ENCODE data around the gene PLXNA2. TPM values are rescaled to one million over a fixed set of nuclear protein-coding genes. Genes with fewer than 3 reads are reported as not detected.

Gene PLXNA2
- polyA plus RNA-seq, 3 donors, result 14.8 to 21.2 (median 16.4) TPM

DNA sequence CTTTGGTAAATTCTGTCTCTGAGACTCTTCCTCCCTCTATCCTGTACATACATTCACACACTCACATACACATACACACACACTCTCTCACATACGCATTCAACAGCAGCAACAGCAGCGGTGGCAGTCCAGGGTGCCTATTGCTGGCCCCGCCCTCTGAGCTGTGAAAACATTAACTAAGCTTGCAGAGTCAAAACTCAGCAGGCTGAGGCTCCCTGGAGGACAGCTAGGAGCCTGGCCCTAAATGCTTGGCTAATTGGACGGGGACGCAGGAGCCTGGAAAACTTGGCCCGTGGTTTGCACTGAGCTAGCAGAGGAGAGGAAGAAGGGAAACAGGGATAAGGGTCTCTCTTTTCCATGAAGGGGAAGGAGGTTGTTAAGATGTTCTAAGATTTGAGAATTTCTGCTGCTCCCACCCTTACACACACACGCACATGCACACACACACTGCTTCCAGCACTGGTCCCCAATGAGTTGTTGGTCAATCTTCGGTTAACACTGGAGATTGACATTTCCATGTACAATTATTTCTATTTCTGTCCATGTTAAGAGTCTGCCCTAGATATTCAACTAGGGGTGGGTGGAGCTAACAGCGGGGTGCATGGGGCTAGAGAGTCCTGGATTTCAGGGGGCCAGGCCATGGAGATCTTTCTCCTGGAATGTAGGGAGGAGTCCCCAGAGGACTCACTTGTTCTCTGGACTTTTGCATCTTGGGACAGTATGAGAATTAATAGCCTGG, 94.2 kb downstream of the PLXNA2 start:
- DNase-seq, result peak; percentile 58

DNA sequence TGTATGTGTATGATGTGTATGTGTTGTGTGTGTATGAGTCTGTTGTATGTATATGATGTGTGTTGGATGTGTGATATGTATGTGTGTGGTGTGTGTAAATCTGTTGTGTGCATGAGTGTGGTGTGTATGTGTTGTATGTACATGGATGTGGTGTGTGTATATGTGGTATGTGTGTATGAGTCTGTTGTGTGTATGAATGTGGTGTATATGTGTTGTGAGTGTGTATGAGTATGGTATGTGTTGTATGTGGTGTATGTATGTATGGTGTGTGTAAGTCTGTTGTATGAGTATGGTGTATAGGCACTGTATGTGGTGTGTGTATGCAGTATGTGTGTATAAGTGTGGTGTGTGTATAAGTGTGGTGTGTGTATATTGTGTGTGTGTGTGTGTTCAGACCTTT, 95.0 kb downstream of the PLXNA2 start:
- no peak for DNase-seq

DNA sequence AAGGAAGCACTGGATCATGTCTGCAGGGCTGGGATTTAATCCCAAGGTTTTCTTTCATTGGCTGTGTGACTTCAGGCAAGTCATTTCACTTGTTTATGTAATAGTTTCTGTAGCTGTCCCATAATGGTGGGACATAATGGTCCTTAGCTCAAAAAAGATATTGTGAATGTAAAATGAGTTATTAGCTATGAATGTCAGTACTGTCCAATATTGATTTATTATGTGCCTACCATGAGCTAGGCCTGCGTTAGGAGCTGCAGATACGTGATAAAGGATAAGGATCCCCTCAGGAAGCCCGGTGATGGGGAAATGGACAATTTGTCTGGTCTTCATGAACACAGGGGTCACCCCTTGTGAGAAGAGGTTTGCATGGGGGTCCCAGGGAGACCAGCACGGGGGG, 95.8 kb downstream of the PLXNA2 start:
- no peak for DNase-seq

DNA sequence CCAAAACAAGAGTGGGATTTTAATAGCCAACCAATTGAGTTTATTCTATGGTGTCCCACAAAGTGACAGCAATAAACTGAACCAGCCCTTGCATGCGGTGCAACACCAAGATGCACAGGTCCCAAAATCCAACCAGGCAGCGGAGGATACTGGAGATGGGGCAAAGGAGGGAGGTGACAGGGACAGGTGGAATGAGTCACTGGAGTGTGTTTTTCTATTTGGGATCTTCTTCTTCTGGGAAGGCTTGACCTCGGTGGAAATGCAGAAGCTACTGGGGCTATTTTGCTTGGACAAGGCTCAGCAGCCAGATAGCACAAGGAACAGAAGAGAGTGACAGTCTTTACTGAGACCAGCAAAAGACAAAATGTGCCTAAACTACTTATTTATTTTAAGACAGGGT, 97.5 kb downstream of the PLXNA2 start:
- no peak for DNase-seq

DNA sequence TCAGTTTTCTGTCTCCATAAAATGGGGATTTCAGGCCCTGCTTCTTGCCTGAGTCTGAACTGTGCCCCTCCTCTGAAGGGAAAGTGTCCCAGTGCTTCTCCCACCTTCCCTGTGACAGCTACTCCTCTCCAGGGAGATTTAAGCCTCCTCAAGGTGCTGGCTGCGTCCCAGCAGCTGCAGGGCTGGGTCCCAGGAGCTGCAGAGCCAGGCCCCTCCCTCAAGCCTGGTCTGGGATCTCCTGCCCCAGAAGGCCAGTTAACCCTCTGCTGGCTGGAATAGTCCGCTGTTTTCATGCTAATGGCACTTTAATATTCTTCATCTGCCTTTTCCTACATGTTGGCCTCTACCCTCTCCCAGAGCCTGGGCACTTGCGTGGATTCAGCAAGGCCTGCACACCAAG, 99.0 kb downstream of the PLXNA2 start:
- DNase-seq, result no peak

DNA sequence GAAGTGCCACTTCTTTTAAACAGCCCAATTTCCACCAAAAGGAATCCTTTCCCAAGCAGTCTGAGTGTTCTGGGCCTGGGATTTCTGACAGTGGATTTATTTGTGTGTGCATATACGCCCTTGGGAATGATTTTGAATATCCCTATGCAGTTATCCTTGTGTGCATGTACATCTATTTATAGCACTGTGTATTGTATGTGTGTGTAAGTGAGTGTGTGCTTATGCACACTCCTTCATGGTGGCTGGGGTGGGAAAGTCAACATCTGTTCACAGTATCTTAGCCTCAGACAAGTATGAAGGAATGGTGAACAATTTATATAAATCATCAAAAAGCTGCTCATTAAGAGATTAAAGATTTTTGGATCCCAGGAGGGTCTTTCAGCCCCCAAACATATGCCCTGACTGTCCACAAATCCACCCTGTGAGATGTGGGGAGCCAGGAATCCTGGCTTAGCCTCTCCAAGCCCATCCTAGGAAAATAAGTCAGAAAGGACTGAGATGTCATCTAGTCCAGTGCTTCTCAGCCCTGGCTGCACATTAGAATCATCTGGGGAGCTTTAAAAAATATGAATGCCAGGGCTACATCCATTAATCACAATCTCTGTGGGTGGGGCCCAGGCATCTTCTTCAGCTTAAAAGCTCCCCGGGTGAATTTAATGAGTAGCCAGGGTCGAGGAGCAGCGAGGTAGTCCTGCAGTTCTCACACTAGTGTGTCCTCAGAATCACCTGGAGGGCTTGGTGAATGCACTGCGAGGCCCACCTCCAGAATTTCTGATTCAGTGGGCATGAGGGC, 101.4 kb downstream of the PLXNA2 start:
- no peak for DNase-seq

DNA sequence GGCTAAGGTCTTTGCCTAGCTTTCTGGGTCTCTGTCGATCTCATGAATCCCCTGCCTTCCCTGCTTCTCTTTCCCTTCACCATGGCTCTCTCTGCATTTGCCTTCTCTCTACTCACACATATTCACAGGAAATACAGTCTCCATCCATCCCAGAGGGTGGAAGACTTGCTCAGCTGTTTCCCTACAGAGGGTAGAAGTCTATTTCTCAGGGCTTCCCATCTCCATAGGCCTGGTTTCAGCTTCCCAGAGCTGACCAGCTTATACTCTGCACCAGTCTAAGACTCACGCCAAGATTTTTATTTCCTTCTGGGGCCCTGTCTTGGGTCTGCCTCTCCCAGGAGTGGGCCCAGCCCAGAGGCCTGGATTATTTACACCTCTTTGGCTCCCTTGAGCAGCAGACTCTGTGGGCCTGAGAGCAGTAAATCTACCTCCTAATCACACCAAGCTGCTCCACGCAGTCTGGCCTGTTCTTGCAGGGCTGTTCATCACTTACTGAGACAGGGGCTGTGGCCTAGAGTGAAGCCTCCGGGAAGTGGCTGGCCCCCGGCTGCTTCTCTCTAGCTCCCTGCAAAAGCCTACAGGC, 102.5 kb downstream of the PLXNA2 start:
- DNase-seq, result peak; percentile 86

DNA sequence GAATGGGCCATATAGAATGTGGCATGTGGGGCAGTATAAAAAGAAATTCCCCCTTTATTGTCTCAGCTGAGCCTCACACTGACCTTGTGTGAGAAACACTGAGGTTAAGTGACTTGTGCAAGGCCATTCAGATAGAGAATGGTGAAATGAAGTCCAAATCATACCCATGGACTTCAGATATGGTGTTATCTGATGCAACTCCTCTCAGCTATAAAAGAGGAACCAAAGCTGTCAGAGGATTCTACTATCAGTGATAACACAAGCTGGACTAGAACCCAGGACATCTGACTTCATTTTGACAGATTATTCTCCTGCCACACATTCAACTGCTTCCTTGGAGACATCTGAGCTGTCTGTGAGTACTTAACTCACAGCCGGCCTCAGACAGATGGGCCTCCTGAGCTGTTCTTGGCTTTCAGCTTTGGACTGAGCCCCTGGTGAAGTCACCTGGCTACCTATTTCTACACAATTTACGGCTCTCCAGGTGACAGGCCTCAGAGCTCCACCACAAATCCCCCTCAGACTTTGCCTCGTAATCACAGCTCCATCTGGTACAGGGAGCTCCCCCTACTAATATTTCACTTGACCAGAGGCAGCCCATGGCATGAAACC, 104.6 kb downstream of the PLXNA2 start:
- DNase-seq, result no peak

DNA sequence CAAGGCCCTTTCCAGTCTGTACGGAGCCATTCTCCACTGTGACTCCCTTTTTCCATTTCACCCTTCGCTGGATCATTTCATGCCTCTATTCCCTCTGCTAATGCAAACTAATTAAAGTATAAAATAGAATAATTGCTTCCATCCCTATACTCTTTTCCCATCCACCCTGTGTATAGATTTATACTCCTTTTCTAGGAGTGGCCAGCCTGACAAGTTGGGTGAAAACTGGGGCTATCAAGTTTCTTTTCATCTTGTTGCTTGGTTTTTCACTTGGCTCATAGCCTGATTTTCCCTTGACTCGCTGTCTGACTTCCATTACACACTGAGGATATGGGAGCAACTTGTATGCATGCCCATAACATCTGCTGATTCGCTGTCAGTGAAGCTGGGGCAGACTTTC, 107.0 kb downstream of the PLXNA2 start:
- peak; percentile 79 for DNase-seq

DNA sequence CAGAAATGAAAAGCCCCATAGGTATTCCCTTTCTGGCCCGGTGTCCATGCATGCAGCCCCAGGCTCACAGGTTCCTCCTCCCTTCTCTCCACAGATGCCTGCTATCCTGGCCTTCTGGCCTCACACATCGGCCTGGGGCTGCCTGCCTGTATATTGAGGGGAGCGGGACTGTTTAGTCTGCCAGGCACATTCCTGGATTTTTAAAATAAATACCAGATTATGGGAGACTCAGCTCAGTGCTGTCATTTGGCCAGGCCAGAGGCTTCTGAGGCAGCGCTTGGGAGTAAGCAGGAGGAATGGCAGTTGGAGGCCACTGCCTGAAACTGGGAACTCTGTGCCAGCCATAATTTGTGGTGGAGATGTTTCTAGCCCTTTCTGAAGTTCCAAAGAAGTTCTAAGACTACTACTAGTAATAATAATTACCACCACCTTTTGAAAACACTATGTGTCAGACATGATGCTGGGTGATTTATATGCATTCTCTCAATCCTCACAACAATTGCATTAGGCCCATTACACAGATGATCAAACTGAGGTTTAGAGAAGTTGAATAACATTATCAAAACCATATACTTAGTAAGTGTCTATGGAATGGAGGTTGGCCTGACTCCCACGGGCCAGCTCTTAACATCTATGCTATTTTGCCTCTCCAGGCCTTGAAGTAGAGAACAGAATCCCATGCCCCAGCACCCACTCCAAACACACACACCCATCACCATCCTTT, 107.6 kb downstream of the PLXNA2 start:
- no peak for DNase-seq

DNA sequence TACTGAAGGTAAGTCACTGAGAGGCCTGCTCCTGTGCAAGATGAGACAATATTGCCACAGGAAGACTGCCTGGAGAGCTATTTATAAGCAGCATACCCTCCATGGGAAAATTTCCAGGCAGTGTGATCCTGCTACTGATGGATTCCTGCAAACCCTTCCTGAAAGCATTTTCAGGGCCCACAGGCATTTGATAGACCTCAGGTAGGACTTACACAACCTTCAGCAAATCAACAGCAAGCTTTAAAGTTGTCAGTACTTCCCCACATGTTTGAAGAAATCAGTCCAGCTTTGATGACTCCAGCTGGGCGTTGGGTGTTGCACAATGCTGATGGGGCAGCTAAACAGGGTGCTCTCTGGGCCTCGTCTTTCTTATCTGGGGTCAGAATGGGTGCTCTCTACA, 108.8 kb downstream of the PLXNA2 start:
- DNase-seq, result no peak

DNA sequence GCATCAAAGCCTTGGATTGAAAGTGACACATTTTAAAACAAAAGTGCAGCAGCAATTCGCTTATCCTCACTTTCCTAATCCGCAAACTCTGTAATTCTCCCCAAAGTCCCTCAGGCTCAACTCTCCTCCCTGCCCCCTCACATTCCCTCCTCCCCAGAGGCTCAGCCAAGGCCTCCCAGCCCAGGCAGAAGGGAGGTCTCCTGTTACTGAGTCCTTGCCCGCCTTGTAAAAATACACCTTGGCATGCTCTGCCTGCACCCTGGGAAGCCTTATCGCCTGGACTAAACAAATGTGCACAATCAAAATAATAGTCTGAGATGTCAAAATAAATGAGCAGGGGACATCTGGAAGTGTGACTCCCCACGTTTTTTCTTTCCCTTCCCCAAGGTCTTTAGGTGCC, 109.7 kb downstream of the PLXNA2 start:
- DNase-seq, result no peak

DNA sequence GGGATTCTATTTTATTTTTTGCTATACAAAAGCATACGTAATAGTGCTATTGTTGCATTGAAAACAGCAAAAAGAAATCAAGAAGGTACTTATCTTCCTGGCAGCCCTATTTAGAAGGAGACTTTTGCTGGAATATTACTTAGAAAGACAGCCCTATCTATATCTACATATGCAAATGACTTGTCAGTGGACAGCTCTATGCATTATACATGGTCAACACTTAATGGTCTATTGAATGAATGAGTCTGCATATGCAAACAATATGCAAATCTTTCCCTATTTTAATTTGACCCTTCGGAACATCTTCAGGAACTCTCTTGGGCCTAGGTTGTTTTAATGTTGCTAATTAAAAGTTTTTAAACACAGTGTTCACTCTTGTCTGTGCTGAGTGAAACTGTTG, 110.8 kb downstream of the PLXNA2 start:
- no peak for DNase-seq

DNA sequence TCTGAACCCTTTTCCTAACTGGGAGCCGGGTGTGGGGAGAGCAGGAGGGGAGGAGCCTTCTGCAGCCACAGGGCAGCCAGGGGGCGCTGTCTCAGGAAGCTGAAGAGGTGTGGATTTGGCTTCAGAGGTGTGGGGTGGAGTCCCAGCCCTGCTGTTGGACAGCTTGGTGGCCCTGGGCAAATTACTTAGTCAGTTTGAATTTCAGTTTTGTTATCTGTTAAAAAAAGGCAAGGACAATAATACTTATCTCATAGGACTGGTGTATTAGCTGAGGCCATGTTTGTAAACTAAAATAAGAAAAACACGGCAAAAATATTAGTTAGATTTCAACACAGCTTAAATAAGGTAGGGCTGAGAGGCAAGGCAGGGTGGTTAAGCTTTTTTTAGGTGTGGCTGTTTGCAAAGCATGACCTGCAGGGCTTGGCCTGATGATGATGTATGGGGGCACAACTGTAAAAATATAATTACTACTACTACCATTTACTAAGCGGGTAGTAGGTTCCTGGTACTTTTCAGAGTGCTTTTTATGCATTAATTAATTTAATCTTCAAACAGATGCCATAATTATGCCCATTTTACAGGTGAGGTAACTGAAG, 111.8 kb downstream of the PLXNA2 start:
- no peak for DNase-seq

DNA sequence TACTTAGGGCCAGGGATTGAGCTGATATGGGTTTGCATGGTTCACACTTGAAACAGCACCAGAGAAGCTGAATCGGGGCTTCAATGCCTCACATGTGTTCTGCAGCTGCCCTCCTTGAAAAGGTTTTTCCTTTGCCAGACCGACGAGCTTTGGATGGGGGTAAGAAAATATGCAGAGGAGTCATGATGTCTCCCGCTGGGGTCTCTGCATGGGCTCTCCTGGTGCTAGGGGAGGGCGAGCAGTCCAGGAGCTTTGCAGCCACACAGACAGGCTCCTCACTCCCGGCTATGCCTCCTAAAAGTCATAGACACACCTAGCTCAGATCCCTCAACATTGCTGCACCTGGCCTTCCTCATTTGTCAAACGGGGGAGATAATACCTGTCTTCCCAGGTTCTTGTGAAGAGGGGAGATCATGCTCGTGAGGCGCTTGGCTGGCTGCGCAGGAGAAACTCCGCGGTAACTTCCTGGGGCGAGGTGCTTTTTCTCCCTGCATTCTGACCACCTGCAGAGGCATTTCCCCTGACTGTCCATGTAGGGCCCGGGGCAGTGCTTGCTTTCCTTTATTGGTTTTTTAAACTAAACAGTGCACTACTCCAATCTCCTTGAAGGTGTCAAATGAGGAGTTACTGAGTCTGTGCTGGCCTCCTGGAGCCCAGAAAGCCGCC, 112.4 kb downstream of the PLXNA2 start:
- DNase-seq, result no peak

DNA sequence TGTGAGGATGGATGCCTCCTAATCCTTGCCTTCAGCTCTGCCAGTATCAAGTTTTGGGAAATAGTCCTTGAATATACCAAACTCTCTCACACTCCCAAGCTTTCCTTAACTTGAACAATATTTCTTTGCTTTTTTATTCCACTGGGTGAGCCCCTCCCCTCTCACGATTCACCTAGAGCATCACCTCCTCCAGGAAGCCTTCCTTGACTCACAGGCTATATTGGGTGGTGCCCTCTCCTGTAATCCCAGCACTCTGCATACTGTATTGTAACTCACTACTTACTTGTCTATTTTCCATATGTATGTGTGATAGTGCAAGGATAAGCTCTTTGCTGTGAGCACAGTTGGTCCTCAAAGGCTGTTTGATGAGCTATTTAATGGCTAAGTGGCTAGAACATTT, 114.7 kb downstream of the PLXNA2 start:
- DNase-seq, result no peak

DNA sequence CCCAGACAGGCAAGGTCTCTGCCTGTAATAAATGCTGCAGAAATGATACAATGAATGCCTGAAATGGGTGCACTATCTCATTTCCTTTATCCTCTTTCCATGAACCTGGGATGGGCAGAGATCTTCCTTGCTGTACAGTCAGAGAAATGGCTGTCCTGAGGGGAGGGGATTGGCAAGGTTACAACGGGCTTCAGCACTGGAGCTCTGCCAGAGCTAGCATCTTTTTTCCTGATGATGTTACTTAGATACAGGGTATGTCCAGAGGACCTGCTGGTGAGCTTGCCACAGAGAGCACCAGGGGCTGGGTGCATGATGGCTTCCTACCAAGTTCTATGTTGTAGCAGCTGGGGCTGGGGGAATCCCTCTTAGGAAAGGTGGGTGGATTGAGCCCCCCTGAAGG, 115.1 kb downstream of the PLXNA2 start:
- no peak for DNase-seq

DNA sequence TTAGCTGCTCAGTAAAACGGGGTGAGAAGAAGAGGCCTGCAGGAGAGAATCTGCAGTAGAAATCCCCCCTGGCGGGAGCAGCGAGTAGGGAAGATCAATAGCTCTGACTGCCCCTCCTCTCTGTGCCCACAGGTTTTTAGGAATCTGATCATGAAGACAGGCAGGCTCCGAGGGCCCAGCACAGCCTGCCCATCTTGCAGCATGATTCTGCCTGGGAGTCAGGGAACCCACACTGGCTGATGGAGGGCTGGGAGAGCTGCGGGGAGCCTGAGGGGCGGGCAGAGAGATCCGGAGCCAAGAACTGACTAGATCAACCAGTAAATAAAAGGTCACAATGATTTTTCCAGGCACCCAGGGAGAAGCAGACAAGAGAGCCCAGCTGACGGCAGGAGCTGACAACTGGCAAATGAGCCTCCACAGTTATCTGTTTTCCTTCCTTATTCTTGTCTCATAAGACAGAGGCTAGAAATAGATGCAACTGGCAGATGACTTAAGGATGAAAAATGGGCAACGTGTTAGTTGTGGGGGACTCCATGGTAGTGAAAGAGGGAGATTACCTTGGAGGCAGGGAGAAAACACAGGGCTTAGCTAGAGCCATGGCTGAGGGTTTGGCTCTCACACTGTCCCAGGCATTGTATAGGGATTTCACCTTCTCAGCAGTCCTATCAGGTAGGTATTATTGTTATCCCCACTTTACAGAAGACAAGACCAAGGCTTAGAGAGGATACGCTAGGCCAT, 116.2 kb downstream of the PLXNA2 start:
- DNase-seq, result no peak

DNA sequence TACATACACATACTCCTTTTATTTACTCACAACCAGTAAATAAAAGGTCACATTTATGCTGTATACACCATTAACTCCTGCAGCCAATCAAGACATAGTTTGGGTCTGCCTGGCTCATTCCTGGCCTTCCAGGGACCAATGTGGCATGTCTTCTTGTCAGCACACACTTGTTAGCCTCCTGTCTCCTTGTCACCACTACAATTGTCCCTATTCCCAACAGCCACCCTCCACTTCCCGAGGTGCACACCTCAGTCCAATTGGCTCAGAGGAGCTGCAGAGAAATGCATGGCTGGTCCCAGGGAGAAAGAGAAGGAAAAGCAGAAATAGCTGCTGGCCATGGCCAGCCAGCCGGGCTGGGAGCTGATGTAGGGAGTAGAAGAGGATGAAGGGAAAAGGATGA, 116.9 kb downstream of the PLXNA2 start:
- DNase-seq, result no peak

DNA sequence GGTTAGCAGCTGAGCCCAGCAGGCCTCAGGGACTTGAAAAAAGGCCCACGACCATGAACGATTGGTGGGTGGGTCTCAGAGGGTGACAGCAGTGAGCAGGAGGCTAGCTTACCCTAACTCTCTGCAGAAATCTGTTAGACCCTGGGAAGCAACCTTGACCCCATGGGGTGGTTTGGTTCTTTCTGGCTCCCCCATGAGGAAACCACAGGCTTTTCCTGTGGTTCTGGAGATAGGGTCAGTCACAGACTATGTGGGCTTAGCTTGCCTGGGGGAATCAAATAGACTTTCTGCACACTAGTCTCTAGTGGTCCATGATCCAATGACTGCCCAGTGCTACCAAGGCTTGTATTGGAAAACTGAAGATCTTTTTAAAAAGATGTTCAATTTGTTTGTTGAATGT, 118.1 kb downstream of the PLXNA2 start:
- DNase-seq, result no peak
